HG03103 (cell line): ENCODE data around the gene AGBL1.
"Not testable (repeated sequence)": the region's sequence is repeated elsewhere in the genome, so short reads cannot be mapped to it uniquely, and the experiment has no call there.

ENCODE experiments used
- ATAC-seq: cut with Tn5 transposase; IDR thresholded peaks from one replicate; pipeline ENCODE4 v1.9.1; 2021; ENCODE audit warnings: low read depth; ENCODE audit not compliant: unreplicated experiment

The AGBL1 gene

DNA sequence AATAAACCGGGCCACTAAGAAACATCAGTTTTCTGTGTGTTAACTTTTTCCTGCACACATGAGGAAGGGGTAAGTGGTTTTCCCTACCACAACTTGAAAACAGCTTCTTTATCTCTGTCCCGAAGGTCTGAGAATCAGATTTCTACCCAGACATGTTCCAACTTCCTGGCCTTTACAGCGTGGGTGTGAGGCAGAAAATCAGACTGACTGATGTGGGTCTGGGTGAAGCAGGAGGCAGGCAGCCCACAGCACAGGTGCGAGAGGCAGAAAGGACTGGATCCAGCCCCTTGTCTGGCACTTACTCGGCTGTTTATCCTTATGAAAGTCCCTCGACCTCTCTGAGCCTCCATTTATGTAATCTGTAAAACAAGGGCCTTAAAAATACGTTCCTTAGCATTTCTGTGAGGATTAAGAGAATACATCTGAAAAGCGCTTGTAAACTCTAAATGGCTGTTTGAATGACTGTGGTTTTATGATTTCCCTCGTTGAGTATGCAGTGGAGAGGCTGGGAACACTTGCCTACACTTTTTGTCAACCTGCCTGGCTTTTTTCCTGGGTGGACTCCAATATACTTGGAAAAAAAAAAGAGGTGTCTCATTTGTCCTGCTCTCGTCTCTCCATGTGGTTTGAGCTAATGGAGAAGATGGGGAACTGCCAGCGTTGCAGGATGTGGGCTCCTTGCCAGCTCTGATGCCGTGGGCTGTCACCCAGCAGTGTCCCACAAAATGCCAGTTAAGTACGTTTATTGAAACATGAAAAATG lies 3.1 kb downstream of the AGBL1 start:
- ATAC-seq, result no peak

- no peak for ATAC-seq
Measured at GRCh38 chr15:86087808-86088207, 8.1 kb downstream of the AGBL1 start.

- no peak for ATAC-seq
Measured at GRCh38 chr15:86089422-86089821, 9.8 kb downstream of the AGBL1 start.

- ATAC-seq, result no peak
Measured at GRCh38 chr15:86101818-86102217, 22.1 kb downstream of the AGBL1 start.

- no peak for ATAC-seq
Measured at GRCh38 chr15:86103825-86104224, 24.2 kb downstream of the AGBL1 start.

DNA sequence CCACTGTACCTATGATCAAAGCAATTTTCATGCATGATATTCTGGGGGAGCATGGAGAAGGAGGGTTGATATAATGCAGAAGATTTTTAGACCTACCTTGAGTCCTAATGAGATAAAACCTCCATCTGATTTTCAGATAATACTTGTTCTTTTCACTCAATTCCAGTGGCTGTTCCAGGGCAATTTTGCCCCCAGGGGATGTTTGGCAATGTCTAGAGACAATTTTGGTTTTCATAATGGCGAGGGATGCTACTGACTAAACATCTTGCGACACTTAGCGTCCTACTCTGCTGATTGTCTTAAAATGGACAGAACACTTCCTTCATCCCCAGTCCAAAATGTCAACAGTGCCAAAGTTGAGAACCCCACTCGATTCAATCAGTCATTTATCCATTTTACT lies 26.6 kb downstream of the AGBL1 start:
- no peak for ATAC-seq

- ATAC-seq, result no peak
Measured at GRCh38 chr15:86115145-86115801, 35.6 kb downstream of the AGBL1 start.

DNA sequence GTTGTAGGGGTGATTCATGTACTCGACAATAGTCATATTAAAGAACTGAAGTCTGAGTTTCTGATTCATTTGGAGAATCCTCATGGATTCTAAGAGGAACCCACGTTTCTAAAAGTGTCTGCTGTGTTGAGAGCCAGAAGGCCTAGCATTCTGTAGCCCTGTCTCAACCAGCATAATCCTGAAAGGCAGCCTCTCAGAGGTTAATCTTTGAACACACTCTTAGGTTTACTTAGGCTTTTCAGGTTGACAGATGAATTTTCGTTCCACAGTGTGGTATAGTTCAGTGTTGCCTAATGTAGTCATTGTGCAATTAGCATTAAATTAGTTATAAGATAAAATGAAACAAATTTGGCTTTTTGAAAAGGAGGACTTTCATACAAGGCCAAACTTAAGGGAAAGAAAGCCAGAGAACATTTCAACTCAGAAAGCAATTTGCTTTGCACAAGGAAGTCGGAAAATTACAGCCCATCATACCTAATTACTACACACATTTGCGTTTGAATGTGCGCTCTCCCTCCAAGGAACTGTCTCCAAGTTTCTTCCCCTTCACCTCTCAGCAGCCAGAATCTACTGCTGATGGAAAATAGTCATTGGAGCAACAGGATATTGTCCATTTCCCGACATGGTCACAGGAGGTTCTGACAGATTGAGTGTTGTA lies 42.0 kb downstream of the AGBL1 start:
- ATAC-seq, result no peak

- not testable (repeated sequence) for ATAC-seq
Measured at GRCh38 chr15:86122691-86123391, 43.2 kb downstream of the AGBL1 start.

- no peak for ATAC-seq
Measured at GRCh38 chr15:86125775-86126174, 46.1 kb downstream of the AGBL1 start.

DNA sequence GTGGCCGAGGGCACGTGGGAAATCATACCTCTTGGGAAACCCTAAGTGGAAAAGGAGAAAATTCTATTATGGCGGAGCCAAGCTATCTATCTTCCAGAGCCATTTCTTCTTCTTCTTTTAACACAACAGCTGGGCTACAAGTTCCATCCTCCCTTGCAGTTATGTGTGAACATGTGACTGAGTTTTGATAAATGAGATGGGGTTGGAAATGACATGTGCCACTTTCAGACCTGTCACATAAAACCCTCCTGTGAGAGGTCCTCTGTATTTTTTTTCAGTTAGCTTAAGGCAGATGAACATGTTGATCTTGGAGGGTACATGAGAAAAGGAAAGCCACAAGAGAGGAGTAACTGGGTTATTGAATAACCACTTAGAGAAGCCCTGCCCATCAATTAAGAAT lies 47.9 kb downstream of the AGBL1 start:
- ATAC-seq, result no peak

DNA sequence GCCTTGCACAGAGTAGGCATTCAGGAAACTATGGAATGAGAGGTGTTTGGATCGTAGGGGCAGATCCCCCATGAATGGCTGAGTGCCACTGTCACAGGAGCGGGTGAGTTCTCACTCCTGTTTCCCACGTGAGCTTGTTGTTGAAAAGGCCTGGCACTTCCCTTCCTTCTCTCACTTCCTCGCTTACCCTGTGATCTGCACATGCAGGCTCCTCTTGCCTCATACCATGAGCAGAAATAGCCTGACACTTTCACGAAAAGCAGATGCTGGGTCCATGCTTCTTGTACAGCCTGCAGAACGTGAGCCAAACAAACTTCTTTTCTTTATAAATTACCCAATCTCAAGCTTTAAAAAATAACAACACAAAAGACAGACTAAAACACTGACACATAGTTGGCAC lies 55.4 kb downstream of the AGBL1 start:
- ATAC-seq, result no peak

GRCh38 chr15:86136861-86137260 lies 57.2 kb downstream of the AGBL1 start:
- ATAC-seq, result no peak

- no peak for ATAC-seq
Measured at GRCh38 chr15:86138798-86139197, 59.1 kb downstream of the AGBL1 start.

DNA sequence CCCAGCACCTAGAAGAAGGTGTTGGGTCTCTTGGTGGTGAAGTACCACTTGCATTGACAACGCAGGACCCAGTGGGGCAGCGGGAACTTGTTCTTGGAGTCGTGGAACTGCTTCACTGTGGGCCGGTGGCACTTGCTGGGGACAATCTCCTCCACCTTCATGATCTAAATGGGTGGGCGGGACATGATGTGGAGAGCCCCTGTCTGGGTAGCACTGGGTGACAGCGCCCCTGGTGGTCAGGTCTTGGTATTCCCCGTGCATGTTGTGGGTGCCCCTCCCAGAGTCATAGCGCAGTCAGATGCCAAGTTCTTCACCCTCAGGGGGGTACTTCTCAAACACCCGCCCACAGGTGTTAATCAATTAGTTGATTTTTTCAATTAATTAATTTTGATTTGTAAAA lies 60.2 kb downstream of the AGBL1 start:
- ATAC-seq, result no peak

DNA sequence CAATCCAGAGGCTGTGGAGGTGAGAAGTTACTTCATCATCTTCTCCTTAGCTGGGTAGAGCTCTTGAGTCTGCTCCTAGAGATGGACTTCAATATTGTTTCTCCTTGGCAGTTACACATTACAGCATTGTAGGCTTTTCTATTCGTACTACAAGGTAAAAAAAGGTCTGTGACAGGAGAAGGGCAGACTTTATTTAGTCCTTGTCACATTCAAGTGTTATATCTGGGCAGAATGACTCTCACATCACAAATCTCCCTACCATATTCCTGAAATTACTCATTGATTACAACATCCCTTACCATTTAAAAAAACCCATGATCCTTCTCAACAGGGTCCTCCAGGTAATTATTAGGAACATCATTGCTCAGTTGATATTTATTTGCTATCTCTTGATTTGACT lies 75.0 kb downstream of the AGBL1 start:
- no peak for ATAC-seq

- no peak for ATAC-seq
Measured at GRCh38 chr15:86155551-86155950, 75.9 kb downstream of the AGBL1 start.

DNA sequence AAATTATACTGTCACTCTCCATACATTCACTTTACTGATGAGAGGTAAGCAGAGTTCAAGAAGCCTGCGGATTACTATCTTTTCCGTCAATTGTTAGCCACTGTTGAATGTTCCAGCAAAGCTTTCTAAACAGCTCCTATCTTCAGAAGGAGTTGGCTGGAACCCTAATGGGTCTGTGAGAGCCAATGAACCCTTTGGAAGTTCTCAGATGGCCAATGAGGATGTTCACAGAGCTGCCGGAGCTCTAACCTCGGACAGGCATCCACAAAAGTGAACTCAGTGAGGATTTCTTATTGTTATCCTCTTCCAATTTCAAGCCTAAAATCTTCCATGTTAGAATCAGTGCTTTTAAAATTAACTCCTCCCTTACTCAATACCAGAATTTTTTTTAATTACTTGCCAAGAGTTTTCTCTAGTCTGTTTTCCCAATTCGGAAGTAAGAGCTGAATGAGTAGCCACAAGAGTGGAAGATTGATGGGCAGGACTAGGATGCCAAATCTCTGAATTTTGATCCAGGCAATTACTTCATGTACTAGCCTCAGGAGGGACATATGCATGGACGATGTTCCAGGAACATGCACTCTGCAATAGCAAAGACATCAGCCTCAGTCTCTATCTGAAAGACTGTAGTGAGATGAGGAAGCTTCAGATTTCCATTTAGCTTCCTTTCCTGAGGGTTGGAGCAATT lies 78.1 kb downstream of the AGBL1 start:
- no peak for ATAC-seq

GRCh38 chr15:86159468-86159867 lies 79.8 kb downstream of the AGBL1 start:
- no peak for ATAC-seq

GRCh38 chr15:86161250-86161649 lies 81.6 kb downstream of the AGBL1 start:
- no peak for ATAC-seq

DNA sequence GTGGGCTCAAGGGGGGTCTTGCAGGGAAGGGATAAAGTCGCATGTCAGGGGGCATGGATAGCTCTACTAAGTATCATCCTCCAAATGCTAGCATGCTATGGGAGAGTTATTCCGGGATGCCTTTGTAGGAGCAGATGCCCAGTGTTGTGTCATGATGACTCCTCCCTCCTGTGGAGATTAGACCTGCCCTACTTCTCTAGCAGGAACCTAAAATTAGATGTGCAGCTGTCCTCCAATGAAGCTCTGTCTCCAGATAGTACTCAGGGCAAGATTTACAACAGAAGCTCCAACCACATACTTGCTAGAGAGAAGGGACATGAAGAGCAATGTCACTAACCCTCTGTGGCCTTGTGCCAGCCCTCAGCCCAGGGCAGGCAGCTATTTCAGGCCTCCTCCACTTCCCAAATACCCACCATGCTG lies 82.5 kb downstream of the AGBL1 start:
- ATAC-seq, result no peak
